Stimulated activated CD8-positive, alpha-beta memory T cell treated with anti-CD3 and anti-CD28 coated beads, Interleukin-15, amount 100 ng/mL, for 4 hours (primary cell): ENCODE results near the gene PHACTR1.

Experiments
- DNase-seq, 2 donors: peaks; one replicate each; pipeline ENCODE4 v3.0.0-alpha.2; 2020; ENCODE audit warnings: low read depth in 2 of 2

Gene PHACTR1

DNA sequence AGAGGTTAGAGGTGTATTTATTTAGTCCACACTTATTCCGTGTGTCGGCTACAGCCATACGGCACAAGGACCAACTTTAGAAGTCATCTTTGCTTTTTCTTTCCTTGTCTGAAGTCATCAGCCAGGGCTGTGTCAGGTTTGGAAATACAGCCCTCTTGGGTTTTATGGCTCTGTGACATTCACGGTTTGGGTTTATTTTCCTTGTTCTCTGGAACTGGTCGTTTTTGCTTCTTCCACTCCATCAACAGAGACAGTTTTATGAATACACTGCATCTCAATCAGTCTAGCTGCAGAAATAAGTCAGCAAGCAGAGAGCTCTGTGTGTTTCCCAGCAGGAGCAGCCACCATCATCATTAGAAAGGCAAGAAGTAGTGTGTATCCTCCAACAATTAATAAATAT lies 479.2 kb downstream of the PHACTR1 start:
- no peak for DNase-seq

DNA sequence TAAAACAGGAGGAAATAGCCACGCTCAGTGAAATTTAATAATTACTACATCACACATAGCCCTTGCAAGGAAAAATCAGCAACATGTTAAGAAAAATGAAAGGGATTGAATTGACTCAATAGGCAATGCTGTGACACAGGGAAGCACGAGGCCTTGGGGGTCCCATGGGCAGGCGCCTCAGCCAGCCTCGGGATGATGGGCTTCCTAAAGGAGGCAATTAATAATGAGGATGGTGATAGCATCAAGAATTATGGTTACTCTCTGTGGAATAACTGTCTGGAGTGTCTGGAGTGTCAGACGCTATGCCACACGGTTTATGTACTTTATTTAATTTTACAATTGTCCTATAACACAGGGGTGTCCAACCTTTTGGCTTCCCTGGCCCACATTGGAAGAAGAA lies 481.6 kb downstream of the PHACTR1 start:
- no peak for DNase-seq

DNA sequence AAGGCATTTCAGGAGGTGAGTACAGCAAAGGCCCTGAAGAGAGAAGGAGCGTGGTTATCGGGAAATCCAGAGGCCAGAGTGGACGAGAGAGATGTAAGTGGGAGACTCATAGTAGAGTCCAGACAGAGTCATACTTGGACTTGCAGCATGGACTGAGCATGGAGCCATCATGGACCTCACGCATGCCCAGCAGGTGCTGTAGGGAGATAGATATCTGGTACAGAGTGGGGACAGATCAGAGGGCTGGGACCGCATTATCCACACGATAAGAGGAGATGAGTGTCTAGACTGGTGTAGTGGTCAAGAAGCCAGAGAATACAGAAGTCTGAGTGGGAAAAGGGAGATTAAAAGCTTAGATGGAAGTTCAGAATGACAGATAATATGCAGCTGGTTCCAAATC lies 484.8 kb downstream of the PHACTR1 start:
- DNase-seq: no peak

DNA sequence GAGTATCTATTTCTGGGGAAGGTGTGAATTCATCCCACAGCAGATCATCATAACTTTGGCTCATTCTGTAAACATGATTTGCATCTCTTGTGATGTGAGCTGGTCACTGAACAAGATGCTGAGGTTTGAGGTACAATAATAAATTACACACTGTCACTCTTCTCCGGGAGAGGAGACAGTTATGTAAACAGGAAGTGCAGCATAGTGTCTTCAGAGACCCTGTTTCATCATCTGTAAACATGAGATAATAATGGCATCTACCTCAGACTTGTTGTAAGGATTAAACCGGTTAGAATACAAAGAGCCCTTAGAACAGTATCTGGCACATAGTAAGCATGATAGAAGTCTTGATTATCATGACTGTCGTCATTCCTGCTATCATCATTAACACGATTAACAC lies 486.6 kb downstream of the PHACTR1 start:
- DNase-seq: no peak

DNA sequence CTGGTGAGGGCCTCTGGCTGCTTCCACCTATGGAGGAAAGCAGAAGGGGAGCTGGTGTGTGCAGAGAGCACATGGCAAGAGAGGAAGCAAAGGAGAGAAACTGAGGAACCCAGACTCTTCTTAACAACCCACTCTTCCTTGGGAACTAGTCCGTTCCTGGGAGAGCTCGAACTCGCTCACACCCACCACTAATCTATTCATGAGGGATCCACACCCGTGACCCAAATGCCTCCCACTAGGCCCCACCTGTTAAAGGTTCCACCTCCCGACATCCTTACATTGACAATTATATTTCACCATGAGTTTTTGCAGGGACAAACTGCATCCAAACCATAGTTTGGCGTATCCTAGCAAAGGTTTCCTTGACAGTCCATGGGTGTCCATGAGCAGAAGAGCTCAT lies 488.5 kb downstream of the PHACTR1 start:
- no peak for DNase-seq

DNA sequence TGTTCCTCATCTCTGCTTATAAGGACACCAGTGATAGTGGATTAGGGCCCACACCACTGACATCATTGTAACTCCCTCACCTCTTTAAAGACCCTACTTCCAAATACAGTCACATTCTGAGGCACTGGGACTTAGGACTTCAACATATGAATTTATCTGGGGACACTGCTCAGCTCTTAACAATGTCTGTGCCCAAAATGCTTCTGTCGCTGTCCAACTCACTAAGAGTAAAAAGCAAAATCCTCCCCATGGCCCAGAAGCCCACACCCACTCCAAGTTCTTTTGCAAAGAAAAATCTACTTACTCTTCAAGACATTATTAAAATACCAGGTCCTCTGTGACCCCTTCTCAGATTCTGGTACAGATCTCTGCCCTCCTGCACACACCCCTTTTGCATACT lies 495.5 kb downstream of the PHACTR1 start:
- no peak for DNase-seq

DNA sequence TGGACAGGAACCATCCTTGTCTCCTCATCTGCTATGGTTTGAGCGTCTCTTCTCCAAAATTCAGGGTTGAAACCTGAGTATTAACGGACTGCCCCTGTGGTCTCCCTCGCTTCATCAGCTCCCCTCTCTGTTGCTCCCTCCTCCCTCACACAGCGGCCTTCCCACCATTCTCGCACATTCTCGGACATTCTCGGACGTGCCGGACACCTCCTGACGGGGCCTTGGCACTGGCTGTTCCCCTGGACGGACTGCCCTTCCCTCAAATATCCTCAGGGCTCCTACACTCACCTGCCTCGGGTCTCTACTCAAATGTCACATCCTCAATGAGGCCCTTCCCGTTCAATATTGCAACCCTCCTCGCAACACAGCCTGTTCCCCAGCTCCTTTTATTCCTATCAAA lies 496.0 kb downstream of the PHACTR1 start:
- no peak for DNase-seq

DNA sequence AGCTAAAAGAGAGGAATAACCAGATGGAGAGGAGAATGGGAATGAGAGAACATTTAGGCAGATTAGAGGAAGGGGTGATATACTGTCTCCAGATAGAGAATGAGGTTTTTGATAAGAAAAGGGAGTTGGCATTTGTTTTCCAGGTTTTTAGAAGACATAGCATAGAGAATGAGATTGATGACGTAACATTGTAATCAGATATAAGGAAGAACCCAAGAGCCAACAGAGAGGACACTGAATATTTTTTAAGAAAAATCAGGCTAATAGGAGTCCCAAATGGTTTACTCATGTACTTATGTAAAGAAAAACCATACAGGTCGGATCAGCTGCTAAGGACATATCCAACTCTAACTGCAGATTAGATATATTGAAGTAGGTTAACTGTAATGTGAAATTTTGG lies 498.8 kb downstream of the PHACTR1 start:
- DNase-seq: no peak

DNA sequence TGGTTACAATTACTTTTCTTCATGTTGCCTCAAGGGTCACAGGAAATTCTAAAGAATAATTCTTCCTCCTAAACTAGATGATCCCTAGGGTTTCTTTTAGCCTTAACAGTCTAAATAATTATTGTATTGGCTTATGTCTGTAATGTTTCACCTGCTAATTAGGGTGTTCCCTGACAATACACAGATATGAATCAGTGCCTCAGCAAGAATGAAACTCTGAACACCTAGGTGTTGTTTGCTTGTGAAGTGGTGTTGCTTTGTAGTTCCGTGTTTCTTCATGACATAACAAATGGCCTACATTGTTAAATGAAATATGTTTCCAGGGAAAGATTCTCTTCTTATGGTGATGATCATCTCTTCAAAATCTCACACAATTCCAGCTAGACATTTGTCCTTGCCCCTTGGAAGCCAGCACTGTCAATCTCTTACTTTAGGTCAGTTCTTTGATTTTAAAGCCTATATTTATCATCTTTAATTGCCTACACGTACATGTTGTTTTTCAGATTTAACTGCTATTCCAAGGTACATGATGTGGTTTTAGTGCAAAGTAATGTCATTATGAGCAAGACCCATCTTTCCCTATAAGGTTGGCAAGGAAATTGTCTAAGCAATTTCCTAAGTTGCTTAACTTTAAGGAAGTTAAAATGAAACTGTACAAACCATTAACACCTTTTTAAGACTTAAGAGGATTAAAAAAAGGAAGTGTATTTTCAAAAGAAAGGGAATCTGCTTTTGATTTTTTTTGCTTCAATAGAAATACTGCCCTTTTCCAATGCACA lies 499.9 kb downstream of the PHACTR1 start:
- no peak for DNase-seq

DNA sequence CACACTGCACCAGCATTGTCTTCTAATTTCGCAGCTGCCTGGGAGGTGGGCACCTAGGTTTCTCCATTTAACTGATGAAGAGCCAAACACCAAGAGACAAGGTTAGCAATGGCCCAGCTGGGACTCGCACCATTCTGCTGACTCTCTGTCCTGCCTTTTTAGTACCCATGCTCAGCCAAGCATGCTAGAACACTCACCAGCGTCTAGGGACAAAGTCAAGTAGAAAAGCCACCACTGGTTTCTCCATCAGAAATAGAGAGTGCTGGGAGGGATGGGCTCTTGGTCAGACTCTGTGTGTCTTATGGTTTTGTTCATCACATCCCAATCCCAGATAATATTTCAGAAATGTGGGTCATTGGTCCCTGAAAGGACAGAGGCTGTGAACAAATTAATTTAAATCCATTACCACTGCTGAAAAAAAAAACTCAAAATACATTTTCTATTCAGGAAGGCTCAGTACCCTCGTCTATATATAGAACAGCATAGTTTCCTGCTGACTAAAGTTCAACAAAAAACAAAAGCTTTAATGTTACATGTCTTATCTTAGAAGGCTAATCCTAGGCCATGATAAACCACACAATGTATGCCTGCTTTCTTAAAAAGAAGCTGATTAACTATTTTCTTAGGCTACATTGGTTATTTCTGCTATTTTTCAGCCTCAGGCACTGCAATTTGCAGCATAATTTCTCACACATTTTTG lies 500.8 kb downstream of the PHACTR1 start:
- DNase-seq: no peak

DNA sequence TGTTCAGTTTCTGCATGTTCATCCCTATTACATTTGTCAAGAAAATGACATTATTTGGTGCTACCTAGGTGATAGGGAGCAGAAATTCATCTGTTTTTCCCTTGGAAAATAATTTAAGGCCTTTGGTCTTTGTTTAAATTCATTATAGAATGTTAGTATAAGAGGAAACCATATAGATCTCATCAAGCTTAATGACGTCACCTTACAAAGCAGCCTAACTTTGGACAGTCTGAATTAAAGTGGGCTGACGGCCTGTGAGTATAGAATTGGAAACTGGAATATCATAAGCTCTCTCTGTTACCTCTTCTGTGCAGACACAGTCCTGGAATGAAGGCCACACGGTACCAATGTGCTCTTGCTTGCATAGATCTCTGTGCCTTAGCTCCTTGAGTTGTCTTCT lies 503.7 kb downstream of the PHACTR1 start:
- no peak for DNase-seq

DNA sequence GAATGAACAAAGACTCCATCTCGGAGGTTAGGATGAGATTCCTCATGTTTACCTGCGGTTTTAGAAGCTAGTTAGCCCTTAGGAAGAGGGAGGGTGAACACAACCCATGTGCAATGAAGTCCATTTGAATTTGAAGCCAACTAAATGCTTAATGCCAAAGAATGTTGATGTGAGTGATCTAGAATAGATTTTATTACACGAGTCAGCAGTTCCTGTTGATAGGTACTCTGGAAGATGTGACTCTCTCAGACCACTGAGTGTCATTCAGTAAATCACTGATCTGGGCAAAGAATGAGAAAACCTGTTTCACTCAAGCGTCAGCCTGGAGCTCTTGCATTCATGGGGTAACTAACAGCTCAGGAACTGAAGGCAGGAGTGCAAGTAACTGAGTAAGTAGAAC lies 505.5 kb downstream of the PHACTR1 start:
- DNase-seq: no peak

DNA sequence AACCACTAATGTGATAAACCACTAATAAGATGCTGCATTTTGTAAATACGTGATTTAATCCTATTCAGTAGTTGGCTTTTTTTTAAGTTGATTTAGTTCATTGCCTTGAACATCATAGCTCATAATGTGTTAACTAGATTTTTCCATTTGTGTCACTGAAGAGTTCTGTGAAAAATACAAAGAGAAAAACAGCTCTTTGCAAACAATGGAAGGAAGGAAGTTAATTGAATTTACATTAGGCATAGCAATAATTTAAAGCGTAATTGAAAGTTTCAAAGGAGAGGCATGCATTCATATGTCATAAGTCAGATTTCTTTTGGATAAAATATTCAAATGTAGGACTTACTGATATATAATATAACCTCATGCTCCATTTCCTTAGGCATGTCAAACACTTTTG lies 509.5 kb downstream of the PHACTR1 start:
- DNase-seq: no peak

DNA sequence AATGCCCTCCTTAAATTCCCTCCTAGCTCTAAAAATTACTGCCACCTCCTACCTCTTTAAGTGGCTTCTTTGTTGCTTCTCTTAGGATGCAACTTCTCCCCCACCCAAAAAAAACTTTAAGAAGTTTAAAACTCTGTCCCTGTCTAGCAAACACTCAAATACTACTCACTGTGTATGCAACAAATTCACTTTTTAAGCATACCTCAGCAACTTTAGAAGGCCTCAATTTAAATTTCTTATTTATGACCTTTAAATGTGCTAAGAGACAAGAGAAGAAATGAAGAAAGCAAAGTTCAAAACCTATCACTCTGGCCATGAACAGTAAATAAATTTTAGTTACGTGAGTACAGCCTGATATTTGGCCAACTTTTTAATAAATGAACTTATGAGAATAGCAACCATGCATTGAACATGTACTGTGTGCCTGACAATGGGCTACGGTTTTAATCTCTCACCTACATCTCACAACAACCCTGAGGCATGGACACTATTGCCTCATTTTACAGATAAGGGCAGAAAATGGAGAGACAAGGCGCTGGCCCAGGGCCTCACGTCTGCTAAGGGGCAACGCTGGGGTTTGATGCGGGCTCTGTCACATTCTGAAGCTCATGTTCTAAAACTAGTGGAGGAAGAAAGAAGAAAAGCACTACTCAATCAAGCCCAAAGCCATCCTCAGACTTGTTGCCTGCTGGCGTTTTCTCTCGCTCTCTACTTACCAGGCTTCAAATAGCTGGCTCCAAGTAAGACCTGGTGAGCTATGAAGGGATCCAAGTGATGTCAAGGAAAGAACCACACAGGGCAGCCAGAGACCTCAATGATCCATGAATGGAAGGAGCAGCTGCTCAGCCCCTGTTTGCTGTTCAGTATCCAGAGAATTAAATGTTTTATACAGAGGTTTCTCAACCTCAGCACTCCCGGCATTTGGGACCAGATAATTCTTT lies 512.0 kb downstream of the PHACTR1 start:
- DNase-seq: no peak

DNA sequence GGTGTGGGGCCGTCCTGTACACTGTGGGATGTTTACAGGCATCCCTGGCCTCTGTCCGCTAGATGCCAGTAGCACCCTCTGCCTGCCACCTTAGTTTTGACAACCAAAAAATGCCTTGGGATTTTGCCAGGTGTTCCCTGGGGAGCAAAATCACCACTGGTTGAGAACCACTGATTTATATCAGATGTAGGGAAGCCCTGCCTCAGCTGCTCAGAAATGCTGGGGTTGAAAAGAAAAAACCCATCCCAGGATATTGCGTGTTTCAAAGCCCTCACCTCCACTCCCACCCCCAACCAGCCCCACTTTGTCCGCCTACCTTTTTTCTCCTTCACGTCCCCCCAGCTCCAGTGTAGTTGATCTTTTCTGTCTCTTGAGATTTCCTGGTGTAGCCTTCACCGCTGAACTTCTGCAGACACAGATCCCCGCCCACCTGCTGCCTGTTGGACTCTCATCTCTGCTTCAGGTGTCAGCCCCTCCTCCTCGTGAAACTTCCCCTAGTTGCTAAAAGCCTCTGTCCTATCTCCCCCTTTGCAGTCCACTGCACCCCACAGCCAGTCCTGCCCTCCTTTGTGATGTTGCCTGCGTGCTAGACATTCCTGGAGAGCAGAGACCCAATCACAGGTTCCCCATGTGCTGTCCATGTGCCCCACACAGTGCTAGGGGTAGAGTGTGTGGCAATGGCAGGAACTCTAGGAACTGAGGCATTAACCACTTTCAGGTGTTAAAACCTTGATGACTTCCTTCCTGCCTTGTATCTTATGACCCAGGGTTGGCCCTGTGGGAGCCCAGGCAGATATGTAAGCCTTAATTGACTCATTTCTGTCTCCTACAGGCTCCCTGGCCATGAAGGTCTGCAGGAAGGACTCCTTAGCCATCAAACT lies 512.9 kb downstream of the PHACTR1 start:
- DNase-seq: peak in 1 of 2 donors; percentile 17

DNA sequence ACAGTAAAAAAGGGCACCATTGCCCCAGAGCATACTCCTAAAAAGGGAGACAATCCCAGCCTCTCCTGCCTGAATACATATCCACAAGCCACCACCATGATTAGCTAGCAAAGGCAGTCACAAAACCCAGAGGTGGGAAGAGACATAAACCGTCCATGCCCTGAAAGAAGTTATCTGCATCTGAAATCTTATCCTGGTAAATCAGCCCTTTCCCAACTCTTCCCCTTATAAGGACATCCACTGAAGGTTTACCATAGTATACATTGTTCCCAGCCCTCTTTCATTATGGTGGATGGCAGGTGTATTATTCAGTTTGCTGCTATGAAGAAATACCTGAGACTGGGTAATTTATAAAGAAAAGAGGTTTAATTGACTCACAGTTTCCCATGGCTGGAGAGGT lies 516.5 kb downstream of the PHACTR1 start:
- no peak for DNase-seq

DNA sequence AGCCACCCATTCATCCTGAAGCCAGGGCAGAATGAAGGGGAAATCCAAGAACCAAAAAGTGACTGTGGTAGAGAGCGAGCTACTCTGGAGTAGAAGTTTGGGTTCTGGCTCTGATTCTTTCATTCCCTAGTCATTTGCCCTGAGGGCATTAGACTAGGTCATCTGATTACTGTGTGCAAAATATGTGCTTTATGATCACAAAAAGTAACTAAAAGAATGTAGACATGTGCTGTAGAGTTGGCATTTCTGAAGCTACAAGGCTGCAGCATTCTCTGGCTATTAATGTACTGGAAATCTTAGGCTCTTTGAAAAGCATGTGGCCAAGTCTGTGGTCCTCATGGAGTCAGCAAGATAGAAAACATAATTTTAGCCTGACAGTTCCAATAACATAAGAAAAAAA lies 517.6 kb downstream of the PHACTR1 start:
- no peak for DNase-seq

DNA sequence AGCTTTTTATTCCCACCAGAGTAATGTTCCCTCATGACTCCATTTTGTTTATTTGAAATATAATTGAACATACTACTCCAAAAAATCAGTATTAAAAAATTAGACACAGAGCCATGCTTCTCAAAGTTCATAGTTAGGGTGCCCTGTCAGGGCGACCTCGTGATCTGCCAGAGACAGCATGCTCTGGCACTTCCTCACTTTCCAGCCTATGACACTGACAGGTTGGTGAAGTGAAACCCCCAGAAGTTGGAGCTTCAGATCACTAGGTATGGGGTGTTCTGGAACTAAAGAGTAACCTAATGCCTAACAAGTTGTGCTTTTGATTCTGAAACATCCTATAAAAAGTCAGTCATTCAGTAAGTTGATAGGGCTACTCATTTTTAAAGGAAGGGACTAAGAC lies 518.8 kb downstream of the PHACTR1 start:
- no peak for DNase-seq

DNA sequence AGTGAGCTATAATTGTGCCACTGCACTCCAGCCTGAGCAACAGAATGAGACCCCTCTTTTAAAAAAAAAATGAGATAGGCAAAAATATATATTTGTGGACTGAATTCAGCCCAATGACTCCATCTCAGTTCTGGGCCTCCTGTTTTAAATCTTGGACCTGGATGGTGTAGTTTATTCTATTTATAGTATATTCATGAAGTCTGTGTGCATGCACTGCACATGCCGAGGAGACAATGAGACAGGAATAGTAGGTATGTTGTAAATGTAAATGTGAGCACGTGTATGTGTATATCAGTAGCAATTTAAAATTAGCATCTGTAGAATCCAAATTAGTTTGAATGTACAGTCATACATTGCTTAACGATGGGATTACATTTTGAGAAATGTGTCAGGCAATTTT lies 520.8 kb downstream of the PHACTR1 start:
- DNase-seq: no peak

DNA sequence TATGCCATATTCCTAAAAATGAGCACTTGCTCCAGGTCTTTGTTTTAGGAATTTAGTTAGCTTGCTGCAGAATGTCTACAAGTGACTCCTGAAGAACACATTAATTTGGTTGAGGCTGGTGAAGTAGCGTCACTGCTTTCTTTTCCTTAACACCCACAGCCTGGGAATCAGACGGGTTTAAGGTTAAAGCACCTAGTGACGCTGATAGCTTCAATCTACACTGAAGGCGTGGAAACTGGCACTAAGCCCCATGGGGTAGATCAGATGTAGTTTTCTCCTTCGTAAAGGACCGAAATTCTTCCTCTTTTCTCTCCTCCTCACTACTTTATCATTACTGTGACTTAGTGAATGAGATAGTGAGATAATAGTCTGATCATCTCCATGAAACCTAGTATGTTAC lies 521.5 kb downstream of the PHACTR1 start:
- DNase-seq: no peak

DNA sequence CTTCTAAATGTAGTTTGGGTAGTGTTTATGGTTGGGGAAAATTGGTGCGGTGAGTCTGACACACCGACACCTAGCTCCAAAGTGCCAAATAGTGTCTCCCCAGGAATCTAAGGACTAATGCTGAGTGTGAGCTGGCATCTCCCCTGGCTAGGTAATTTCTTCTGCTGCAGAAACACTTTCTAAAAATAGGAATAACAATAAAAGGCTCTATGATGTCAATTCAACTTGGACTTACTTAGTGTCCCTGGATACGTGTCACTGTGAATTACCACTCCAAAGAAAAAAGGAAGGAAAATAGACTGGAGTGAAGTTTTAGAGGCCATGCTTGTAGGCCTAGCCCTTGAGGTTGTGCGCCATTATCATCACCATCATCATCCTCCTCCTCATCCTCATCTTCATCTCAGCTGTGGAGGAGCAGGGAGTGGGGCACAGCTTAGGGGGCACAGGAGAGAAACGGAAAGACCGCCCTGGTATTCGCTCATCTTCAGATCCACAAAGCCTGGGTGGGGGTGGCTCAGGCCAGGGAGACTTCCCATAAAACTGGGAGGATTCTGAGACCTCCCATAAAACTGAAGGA lies 522.2 kb downstream of the PHACTR1 start:
- DNase-seq: no peak
